ENCODE results near the gene IFT25. TPM values are rescaled to one million over a fixed set of nuclear protein-coding genes. Genes with fewer than 3 reads are reported as not detected.

IFT25 gene
- total RNA-seq, 2 donors from 2014 or later, result 15.7 to 17.9 TPM

DNA sequence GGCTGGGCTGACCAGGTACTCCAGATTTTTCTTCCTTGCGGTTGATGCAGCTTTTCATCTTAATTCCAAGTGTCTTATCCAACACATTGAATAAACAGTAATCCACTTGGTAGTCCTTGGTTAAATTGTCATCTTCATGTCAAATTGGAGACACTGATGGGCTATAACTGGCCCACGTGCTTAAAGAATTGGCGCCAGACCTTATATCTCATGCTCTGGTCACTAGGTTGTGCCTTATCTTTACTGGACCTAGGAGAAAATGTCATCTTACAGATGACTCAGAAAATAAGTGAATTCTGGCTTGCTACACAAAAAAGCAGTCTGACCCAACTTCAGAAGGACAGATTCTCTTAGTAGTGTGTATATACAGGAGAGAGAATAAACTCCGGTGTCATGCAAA, 16.9 kb upstream of the IFT25 start:
- DNase-seq, result no peak
- no peak for ATAC-seq
- intact Hi-C loops (cut with DNase I, micrococcal nuclease), result loop anchor here in 1 of 2 donors (5.0 to 10.0 kb wide), 2 partner anchors 72 to 90 kb away; no protein-coding TSS in a partner anchor

DNA sequence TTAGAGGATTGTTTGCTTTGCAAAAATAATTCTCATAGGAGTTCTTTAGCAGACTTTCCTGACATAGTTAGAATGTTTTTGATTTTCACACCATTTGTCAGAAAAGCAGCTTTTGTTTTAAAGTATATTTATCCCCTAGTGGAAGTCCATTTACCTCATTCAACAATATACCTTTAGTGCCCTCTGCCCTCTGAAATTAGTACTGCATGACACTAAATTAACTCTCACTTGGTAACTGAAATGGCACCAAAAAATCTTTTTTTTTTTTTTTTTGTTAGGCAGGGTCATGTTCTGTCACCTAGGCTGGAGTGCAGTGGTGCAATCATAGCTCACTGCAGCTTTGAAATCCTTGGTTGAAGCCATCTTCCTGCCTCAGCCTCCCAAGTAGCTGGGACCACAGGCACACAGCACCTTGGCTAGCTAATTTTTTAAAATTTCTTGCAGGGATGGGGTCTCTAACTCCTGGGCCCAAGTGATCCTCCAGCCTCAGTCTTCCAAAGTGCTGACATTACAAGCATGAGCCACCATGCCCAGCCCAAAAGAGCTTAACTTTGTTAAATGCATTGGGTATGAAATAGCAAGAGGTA, 14.3 kb upstream of the IFT25 start:
- DNase-seq (no peak), ATAC-seq (peak; percentile 43)
- intact Hi-C loops (cut with DNase I, micrococcal nuclease), result loop anchor here in 1 of 2 donors (5.0 to 10.0 kb wide), 2 partner anchors 75 to 87 kb away; no protein-coding TSS in a partner anchor

GRCh38 chr1:53957194-53957818, 11.8 kb upstream of the IFT25 start:
- no peak for DNase-seq
- intact Hi-C loops (cut with DNase I, micrococcal nuclease), result no loop called here

GRCh38 chr1:53956308-53957168, 11.0 kb upstream of the IFT25 start:
- peak; percentile 66 for ATAC-seq
- no peak for DNase-seq
- intact Hi-C loops (cut with DNase I, micrococcal nuclease), result no loop called here

More at GRCh38 chr1:53957194-53957818, 11.8 kb upstream of the IFT25 start:
- ATAC-seq, result peak; percentile 93

DNA sequence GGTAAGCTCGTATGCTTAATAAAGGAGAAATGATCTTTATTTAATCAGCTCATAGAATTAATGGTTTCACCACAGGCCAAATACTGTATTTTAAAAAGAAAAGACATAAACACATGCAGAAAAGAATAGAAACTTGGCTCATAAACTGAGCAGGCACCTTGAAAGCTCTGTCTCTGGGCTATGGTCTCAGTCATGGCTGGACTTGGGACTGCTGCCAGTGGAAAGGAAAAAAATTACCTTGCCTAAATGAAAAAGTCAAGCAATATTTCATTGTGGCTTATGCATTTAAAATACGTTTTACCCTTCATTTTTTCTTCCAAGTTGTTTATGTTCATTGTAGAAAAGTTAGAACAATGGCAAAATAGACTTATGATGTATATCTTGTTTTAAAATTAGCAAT, 8.6 kb upstream of the IFT25 start:
- ATAC-seq (no peak), DNase-seq (no peak)
- intact Hi-C loops (cut with DNase I, micrococcal nuclease), result no loop called here

- ATAC-seq, result no peak
- intact Hi-C loops (cut with DNase I, micrococcal nuclease), result no loop called here
- no peak for DNase-seq
These were observed 6.2 kb upstream of the IFT25 start for GRCh38 chr1:53951697-53952096.

- intact Hi-C loops (cut with DNase I, micrococcal nuclease), result no loop called here
- DNase-seq, result peak in 1 of 2 donors; percentile 15
- ATAC-seq, result no peak
These were observed 3.8 kb upstream of the IFT25 start for GRCh38 chr1:53949023-53949990.

DNA sequence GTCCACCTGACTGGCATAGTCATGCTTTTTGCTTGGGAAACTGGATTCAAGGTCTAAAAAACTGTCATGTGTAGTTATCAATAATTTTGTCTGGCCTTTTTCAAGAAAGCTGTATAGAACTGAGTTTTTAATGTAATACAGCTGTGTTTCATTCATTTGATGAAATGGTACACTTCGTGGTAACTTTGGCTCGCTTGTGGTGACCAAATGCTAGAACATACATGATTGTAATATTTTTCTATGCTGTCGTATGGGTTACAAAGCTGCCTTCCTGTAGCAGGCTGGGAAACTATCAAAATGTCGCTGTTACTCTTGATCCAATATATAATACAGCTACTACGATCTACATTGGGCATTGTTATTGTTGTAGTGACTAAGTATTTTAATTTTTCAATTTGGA, 2.8 kb upstream of the IFT25 start:
- intact Hi-C loops (cut with DNase I, micrococcal nuclease), result no loop called here
- ATAC-seq, result no peak
- DNase-seq, result no peak

- intact Hi-C loops (cut with DNase I, micrococcal nuclease), result no loop called here
- no peak for ATAC-seq
- peak in 1 of 2 donors; percentile 25 for DNase-seq
These were observed 1.8 kb upstream of the IFT25 start for GRCh38 chr1:53947172-53947907.

DNA sequence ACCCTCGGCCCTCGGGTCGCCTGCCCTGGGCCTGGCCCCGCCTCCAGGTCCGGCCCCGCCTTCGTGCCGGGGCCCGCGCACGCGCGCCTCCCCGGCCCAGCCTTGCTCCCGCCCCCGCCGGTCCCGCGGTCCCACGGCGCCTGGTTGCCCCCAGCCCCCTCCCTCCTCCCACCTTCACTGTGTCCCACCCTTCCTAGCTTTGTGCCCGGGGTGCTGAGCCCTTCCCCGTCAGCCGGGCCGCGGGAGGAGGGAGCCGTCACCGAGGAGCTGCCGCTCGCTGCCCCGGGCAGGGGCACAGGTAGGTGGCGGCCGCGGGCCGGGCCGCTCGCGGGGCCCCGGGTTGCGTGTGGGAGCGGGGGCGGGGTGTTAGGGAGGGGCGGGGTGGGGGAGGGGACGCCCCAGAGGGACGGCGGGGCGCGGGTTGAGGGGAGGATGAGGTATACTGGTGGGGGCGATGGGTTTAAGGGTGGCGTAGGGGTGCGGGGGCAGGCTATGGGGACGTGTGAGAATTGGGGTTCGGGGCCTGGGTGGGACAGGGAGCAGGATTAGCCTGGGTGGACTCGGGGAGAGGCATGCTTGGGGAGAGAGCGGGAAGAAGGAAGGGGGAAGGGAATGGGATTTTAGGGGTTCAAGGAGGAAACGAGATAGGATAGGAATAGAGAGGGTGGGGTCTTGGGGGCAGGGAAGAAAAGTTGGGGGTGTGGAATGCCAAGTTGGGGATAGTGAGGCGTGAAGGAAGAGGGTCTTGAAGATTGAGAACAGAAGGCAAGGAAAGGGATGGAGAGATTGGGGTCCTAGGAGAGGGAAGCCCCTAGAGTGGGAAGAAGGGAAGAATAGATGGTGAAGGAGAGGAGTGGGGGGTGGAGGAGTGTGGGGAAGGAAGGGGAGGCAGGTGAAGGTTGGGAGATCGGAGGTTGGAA, 1.0 kb upstream of the IFT25 start, which contains the start of gene LRRC42:
Gene LRRC42, plus strand, starts transcription at position 99 of the 920 bp plus-strand sequence. CDS start 5,650 bp downstream, outside the sequence.
- intact Hi-C loops (cut with DNase I, micrococcal nuclease), result no loop called here
- no peak for DNase-seq
- peak; percentile 81 for ATAC-seq

DNA sequence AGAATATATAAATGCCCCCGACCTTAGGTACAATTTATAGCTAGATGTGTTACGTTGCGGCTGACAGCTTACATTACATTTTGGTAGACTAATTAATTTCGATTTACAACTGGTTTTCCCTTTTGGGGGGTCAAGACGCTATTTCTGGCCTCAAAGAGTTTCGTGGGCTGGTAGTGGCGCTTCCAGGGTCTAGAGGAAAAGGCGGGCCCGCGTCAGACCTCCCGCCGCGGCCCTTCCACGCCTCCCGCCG, 391 bp downstream of the IFT25 start:
- DNase-seq (no peak), ATAC-seq (no peak)
- intact Hi-C loops (cut with DNase I, micrococcal nuclease), result no loop called here

DNA sequence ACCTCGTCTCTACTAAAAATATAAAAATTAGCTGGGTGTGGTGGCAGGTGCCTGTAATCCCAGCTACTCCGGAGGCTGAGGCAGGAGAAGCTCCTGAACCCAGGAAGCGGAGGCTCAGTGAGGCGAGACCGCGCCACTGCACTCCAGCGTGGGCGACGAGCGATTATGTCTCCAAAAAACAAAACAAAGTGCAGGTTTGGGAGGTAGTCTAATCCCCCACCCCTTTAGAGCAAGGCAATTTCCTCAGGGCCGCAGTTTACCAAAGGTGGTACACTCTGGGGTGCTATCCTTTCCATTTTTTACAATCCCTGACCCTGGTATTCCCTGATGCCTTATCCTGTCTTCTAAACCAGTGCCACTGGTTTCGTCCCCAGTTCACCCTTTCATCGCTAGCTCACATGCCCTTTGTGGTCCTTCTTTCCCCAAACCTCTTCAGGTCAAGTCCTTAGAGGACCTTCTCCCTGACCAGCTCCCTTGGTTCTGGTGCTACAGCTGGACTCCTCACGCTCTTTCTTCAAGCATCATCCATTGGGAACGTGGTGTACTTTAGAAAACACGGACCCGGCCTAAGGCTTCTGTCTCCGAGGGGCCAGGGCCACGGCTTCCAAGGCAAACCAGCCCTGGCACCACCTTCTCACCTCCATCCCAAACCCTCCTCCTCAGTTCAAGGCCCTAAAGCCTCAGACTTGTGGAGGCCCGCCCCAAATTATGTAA, 873 bp downstream of the IFT25 start:
- intact Hi-C loops (cut with DNase I, micrococcal nuclease), result no loop called here
- no peak for ATAC-seq
- peak in 1 of 2 donors; percentile 13 for DNase-seq

GRCh38 chr1:53943490-53944043, 1.9 kb downstream of the IFT25 start:
- intact Hi-C loops (cut with DNase I, micrococcal nuclease), result no loop called here
- ATAC-seq (no peak), DNase-seq (no peak)

GRCh38 chr1:53943090-53943489, 2.4 kb downstream of the IFT25 start:
- no peak for DNase-seq
- intact Hi-C loops (cut with DNase I, micrococcal nuclease), result no loop called here
- no peak for ATAC-seq

DNA sequence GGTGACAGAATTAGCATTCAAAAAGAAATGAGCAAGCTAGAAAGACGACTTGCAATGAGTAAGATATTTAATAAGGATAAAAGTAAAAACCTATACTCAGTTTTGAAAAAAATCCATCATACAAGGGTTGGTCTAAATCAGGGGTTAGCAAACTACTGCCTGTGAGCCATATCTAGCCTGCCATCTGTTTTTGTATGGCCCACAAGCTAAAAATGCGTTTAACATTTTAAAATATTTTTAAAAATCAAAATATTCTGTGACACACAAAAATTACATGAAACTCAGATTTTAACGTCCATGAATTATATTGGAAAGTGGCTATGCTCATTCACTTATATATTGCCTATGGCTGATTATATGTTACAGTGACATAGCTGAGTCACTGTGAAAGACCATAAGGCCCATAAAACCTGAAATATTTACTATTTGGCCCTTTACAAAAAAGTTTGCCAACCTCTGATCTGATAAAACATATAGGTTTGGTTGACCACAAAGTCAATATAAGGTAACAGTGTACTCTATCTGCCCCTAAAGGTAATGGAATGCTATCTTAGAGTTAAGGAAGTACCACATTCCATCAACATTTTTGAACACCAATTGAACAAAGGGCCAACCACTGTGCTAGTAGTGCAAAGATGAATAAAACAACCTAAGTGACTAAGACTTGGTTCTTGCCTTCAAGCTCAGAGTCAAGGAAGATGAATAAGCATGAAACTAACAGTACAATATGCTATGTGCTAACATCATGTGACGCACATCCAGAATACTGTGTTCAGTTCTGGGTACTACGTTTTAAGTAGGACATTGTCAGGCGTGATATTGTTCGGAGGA, 3.2 kb downstream of the IFT25 start:
- DNase-seq, result no peak
- ATAC-seq, result no peak

More for the DNA sequence above, 3.2 kb downstream of the IFT25 start:
- intact Hi-C loops (cut with DNase I, micrococcal nuclease), result no loop called here

All from left colon (tissue), 2 donors.